Activated CD4-positive, alpha-beta memory T cell treated with anti-CD3 and anti-CD28 coated beads, Interleukin-2, amount 10 ng/mL, durations not matched to agents 7 days and 5 days (primary cell): ENCODE results near the gene CACNA1C. TPM values are rescaled to one million over a fixed set of nuclear protein-coding genes. Genes with fewer than 3 reads are reported as not detected.

ENCODE experiments used
- CTCF ChIA-PET: fragments of 350-600 bp; sonication (Branson Sonifier 250); formaldehyde crosslinking; loops from one replicate; lab custom pipeline; 2021; ENCODE audit warnings: antibody characterized with exemption, inconsistent platforms; lab: Charles Lee
- POLR2A ChIA-PET: fragments of 350-600 bp; sonication (Branson Sonifier 250); formaldehyde crosslinking; loops from one replicate; lab custom pipeline; 2021; ENCODE audit warnings: antibody characterized with exemption; lab: Charles Lee
- DNase-seq: peaks from one replicate; pipeline ENCODE4 v3.0.0-alpha.2; 2020
- H3K27ac Mint-ChIP-seq: one replicate; pipeline ENCODE4 v1.8.0; 2021; ENCODE audit warnings: mild to moderate bottlenecking, mixed read lengths
- H3K27me3 Mint-ChIP-seq: one replicate; pipeline ENCODE4 v1.8.0; 2021; ENCODE audit warnings: mixed read lengths
- H3K36me3 Mint-ChIP-seq: one replicate; pipeline ENCODE4 v1.8.0; 2021; ENCODE audit warnings: low read depth, mixed read lengths
- H3K4me1 Mint-ChIP-seq: one replicate; pipeline ENCODE4 v1.8.0; 2021; ENCODE audit warnings: mixed read lengths
- H3K4me3 Mint-ChIP-seq: one replicate; pipeline ENCODE4 v1.8.0; 2021; ENCODE audit warnings: mild to moderate bottlenecking, mixed read lengths
- H3K9me3 Mint-ChIP-seq: one replicate; pipeline ENCODE4 v1.8.0; 2021; ENCODE audit warnings: mixed read lengths
- total RNA-seq, 2 experiments: library from RNA; stranded (reverse); gene quantifications; one replicate each; pipeline ENCODE4 v1.2.3, GENCODE V29; 2021

The CACNA1C gene
- total RNA-seq, 2 experiments from 2014 or later: 0.30 TPM

DNA sequence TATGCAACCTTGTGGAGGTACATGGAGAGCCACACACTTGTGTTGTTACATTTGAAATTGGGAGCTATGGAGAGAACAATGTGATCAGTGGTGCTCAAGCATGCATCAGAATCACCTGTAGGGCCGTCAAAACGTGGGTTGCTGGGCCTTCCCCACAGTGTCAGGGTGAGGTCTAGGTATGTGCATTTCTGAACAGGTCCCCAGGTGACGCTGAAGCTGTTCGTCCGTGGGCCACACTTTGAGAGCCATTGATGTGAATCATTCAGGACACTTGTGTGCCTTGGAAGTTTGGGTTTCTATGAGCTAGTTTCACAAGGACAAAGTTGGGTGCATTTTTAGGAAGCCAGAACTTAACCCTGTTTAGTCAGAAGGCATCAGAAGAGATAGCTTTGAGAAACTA, 450.2 kb downstream of the CACNA1C start:
- CTCF ChIA-PET: no interaction called here
- Mint-ChIP-seq H3K4me3 (no peak overlapping the region), H3K36me3 (no peaks in the 10 kb centered on the region), H3K27ac (no peak overlapping the region), H3K27me3 (peaks cover 24% of the 10 kb centered on the region), H3K9me3 (no peaks in the 10 kb centered on the region), H3K4me1 (peaks cover 8% of the 10 kb centered on the region)
- POLR2A ChIA-PET: no interaction called here
- DNase-seq: no peak

DNA sequence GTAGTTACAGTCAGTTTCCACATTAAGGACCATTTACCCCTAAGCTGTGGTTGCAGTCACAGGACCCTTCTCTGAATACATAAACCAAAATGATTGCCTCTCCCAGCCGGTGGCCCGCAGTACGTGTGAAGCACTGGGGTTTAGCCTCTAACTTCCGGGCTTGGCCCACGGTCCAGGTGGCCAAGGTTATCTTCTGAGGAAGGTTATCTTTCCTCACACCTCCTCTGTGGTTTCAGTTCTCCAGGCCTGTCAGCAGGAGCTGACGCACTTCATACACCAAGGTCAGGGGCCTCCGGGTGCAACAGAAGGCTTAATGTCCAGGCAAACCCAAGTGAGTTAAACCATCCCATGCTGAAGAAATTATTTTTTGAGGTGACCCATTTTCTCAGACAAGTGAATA, 451.0 kb downstream of the CACNA1C start:
- POLR2A ChIA-PET: no interaction called here
- H3K9me3 Mint-ChIP-seq: no peaks in the 10 kb centered on the region
- CTCF ChIA-PET: no interaction called here
- no peak overlapping the region for H3K27ac Mint-ChIP-seq
- no peak for DNase-seq
- H3K4me1 Mint-ChIP-seq: peaks cover 8% of the 10 kb centered on the region
- H3K27me3 Mint-ChIP-seq: peaks cover 24% of the 10 kb centered on the region
- H3K36me3 Mint-ChIP-seq: no peaks in the 10 kb centered on the region
- H3K4me3 Mint-ChIP-seq: no peak overlapping the region

DNA sequence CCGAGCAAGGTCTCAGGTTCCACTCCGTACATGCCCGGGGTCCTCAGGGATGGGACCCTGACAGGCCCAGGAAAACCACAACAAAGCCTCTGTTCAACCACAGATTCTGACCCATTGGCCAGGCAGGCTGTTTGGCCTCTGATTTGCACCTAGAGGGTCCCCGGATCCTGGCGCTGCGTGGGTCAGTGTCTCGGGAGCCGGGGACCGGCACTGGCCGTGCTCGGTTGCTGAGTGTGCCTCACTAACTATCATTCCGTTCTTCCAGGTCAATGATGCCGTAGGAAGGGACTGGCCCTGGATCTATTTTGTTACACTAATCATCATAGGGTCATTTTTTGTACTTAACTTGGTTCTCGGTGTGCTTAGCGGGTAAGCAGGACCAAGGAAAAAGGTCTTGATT, 451.8 kb downstream of the CACNA1C start:
- no peaks in the 10 kb centered on the region for H3K9me3 Mint-ChIP-seq
- POLR2A ChIA-PET: no interaction called here
- CTCF ChIA-PET: no interaction called here
- peaks cover 24% of the 10 kb centered on the region for H3K27me3 Mint-ChIP-seq
- no peak overlapping the region for H3K4me3 Mint-ChIP-seq
- no peak overlapping the region for H3K27ac Mint-ChIP-seq
- no peak for DNase-seq
- H3K36me3 Mint-ChIP-seq: no peaks in the 10 kb centered on the region
- peaks cover 8% of the 10 kb centered on the region for H3K4me1 Mint-ChIP-seq

DNA sequence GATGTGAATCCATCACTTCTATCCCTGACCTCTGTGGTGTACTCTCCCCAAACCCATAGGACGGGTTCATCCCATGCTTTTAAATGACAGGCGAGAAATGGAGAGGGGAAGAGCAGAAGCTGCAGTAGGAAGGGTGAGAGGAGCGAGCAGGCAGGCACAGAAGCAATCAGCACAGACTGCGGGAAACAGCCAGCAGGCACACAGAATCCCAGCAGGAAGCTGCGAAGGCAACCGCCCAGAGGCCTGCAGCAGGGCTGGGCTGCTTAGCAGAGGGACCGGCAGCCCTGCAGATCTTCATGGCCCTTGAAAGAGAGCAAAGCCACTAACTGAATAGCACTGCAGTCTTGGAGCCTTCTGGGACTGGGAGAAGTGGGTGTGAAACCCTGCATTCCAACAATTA, 455.0 kb downstream of the CACNA1C start:
- POLR2A ChIA-PET: no interaction called here
- no peak for DNase-seq
- Mint-ChIP-seq H3K36me3 (no peaks in the 10 kb centered on the region), H3K4me3 (no peak overlapping the region), H3K27me3 (peaks cover 7% of the 10 kb centered on the region), H3K9me3 (no peaks in the 10 kb centered on the region), H3K27ac (no peak overlapping the region), H3K4me1 (no peaks in the 10 kb centered on the region)
- CTCF ChIA-PET: no interaction called here

- H3K27me3 Mint-ChIP-seq: no peaks in the 10 kb centered on the region
- no peaks in the 10 kb centered on the region for H3K36me3 Mint-ChIP-seq
- no peaks in the 10 kb centered on the region for H3K9me3 Mint-ChIP-seq
- no peaks in the 10 kb centered on the region for H3K4me1 Mint-ChIP-seq
- no peak overlapping the region for H3K27ac Mint-ChIP-seq
- H3K4me3 Mint-ChIP-seq: no peak overlapping the region
- ChIA-PET POLR2A (no interaction called here), CTCF (no interaction called here)
- no peak for DNase-seq
Observed at GRCh38 chr12:2509137-2509536, 456.4 kb downstream of the CACNA1C start.

DNA sequence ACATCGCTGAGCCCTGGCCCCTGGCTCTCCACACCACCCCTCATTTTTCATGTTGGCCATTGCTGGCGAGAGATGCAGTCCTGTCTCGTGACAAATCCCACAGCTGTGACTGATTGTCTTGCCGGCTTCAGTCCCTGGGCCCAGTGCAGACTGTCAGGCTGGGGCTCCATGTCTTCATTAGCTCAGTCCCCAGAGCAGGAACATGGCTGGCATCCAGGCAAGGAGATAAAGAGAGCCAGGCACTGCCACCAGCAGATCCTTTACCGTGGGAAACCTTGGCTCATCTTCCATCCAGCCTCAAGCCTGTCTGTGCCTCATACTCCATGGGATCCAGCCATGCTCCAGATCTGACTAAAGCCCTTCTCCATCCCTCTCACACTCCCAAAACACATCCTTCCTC, 457.3 kb downstream of the CACNA1C start:
- no peak overlapping the region for H3K4me3 Mint-ChIP-seq
- POLR2A ChIA-PET: no interaction called here

GRCh38 chr12:2513141-2514037, 460.6 kb downstream of the CACNA1C start:
- Mint-ChIP-seq H3K36me3 (no peaks in the 10 kb centered on the region), H3K4me1 (no peaks in the 10 kb centered on the region), H3K27me3 (no peaks in the 10 kb centered on the region), H3K9me3 (no peaks in the 10 kb centered on the region), H3K4me3 (no peak overlapping the region), H3K27ac (no peak overlapping the region)
- CTCF ChIA-PET: no interaction called here
- POLR2A ChIA-PET: no interaction called here
- no peak for DNase-seq

More for the DNA sequence above, 457.3 kb downstream of the CACNA1C start:
- Mint-ChIP-seq H3K9me3 (no peaks in the 10 kb centered on the region), H3K36me3 (no peaks in the 10 kb centered on the region), H3K4me1 (no peaks in the 10 kb centered on the region), H3K27ac (no peak overlapping the region), H3K27me3 (no peaks in the 10 kb centered on the region)
- no peak for DNase-seq
- CTCF ChIA-PET: no interaction called here

DNA sequence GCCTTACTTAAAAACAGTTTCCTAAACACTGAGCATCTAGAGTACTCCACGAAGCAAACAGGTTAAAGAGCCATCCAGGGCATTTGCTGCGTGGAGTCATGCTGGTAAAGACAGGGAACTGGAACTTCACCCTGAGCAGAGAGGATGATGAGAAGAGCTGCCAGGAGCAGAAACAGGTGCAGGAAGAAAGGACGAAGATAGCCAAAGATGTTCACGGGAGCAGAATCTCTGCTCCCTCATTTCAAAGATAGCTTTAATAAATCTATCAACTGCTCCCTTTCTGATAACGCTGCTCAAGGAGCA, 461.2 kb downstream of the CACNA1C start:
- H3K27ac Mint-ChIP-seq: no peak overlapping the region
- no peak for DNase-seq
- no peaks in the 10 kb centered on the region for H3K4me1 Mint-ChIP-seq
- no peaks in the 10 kb centered on the region for H3K27me3 Mint-ChIP-seq
- no peaks in the 10 kb centered on the region for H3K36me3 Mint-ChIP-seq
- CTCF ChIA-PET: no interaction called here
- no peak overlapping the region for H3K4me3 Mint-ChIP-seq
- no peaks in the 10 kb centered on the region for H3K9me3 Mint-ChIP-seq
- POLR2A ChIA-PET: no interaction called here

- Mint-ChIP-seq H3K27ac (no peak overlapping the region), H3K36me3 (no peaks in the 10 kb centered on the region), H3K4me1 (peaks cover 1% of the 10 kb centered on the region), H3K4me3 (no peak overlapping the region), H3K27me3 (peaks cover 7% of the 10 kb centered on the region), H3K9me3 (peaks cover 9% of the 10 kb centered on the region)
- ChIA-PET CTCF (no interaction called here), POLR2A (no interaction called here)
- no peak for DNase-seq
Observed at GRCh38 chr12:2520722-2521246, 468.0 kb downstream of the CACNA1C start.

- POLR2A ChIA-PET: no interaction called here
- H3K9me3 Mint-ChIP-seq: peaks cover 9% of the 10 kb centered on the region
- CTCF ChIA-PET: no interaction called here
- H3K36me3 Mint-ChIP-seq: no peaks in the 10 kb centered on the region
- DNase-seq: no peak
- no peak overlapping the region for H3K27ac Mint-ChIP-seq
- H3K4me3 Mint-ChIP-seq: no peak overlapping the region
- peaks cover 8% of the 10 kb centered on the region for H3K4me1 Mint-ChIP-seq
- H3K27me3 Mint-ChIP-seq: peaks cover 7% of the 10 kb centered on the region
Observed at GRCh38 chr12:2523317-2523716, 470.5 kb downstream of the CACNA1C start.

DNA sequence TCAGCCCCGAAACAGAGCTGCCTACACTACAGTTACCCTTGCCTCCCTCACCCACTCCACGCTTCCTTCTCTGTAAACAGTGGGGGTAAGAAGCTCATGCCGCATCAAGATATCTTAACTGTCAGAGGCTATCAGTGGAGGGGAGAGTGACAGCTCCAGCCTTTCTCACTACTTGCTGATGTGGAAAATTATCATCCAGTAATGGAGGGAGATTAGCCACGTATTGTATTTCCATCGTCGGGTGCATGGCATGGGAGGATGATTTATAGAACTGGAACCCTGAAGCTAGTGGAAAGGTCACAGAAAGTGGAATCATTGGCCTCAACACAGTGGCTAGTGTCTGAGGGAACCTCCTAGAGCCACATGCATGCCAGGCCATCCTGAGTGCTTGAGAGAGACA, 471.1 kb downstream of the CACNA1C start:
- Mint-ChIP-seq H3K27ac (no peak overlapping the region), H3K27me3 (peaks cover 7% of the 10 kb centered on the region), H3K9me3 (peaks cover 9% of the 10 kb centered on the region), H3K36me3 (no peaks in the 10 kb centered on the region), H3K4me3 (no peak overlapping the region), H3K4me1 (peaks cover 9% of the 10 kb centered on the region)
- POLR2A ChIA-PET: no interaction called here
- DNase-seq: no peak
- CTCF ChIA-PET: interaction anchor here (1.1 kb wide), 1 partner anchor 128 kb away, joined by 3 read pairs; no protein-coding TSS in a partner anchor

- no peak overlapping the region for H3K4me3 Mint-ChIP-seq
- DNase-seq: no peak
- no peaks in the 10 kb centered on the region for H3K36me3 Mint-ChIP-seq
- peaks cover 22% of the 10 kb centered on the region for H3K4me1 Mint-ChIP-seq
- no peak overlapping the region for H3K27ac Mint-ChIP-seq
- POLR2A ChIA-PET: no interaction called here
- CTCF ChIA-PET: no interaction called here
- peaks cover 7% of the 10 kb centered on the region for H3K27me3 Mint-ChIP-seq
- H3K9me3 Mint-ChIP-seq: peaks cover 2% of the 10 kb centered on the region
Observed at GRCh38 chr12:2526371-2526770, 473.6 kb downstream of the CACNA1C start.

DNA sequence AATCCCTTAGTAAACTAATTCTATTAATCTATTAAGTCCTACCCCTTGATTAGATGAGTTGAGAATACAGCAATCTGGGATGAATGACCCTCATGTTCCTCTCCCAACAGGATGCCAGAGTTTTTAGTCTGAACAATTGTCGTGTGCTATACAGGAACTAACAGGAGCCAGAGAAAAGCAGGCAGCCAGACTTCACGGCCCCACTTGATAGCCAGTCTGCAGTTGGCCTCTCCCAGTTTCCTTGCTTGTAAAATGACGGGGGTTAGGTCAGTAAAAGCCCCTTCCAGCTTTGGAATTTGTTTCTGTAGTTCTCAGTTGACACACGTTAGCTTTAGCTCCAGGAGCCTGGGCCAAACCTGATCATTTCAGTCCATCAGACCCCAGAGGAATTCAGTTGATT, 475.2 kb downstream of the CACNA1C start:
- Mint-ChIP-seq H3K4me1 (peaks cover 22% of the 10 kb centered on the region), H3K27me3 (peaks cover 3% of the 10 kb centered on the region), H3K36me3 (no peaks in the 10 kb centered on the region), H3K27ac (no peak overlapping the region), H3K4me3 (no peak overlapping the region), H3K9me3 (no peaks in the 10 kb centered on the region)
- CTCF ChIA-PET: no interaction called here
- no peak for DNase-seq
- POLR2A ChIA-PET: no interaction called here

DNA sequence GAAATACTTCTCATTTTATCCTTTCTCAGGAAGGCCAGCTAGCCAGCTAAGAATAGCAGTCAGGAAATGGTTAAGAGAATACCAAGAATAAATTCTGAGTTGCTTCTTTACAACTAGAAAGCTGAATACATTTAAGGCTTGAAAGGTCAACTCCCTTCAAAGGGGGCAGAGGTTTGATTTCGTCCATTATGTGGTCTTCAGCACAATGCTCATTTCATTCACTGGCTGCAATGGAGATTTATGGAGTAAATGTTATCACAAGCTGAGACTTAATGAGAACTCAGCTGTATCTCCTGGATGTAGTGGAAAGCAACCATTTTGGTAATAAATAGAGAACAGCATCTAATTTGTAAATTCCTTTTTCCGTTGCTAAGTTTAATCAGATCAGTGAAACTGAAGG, 477.0 kb downstream of the CACNA1C start:
- no peaks in the 10 kb centered on the region for H3K36me3 Mint-ChIP-seq
- no peak for DNase-seq
- peaks cover 22% of the 10 kb centered on the region for H3K4me1 Mint-ChIP-seq
- no peak overlapping the region for H3K4me3 Mint-ChIP-seq
- H3K27ac Mint-ChIP-seq: no peak overlapping the region
- ChIA-PET CTCF (no interaction called here), POLR2A (no interaction called here)
- no peaks in the 10 kb centered on the region for H3K27me3 Mint-ChIP-seq
- H3K9me3 Mint-ChIP-seq: no peaks in the 10 kb centered on the region
